Measurements from ENCODE around the gene SCUBE3. TPM values are rescaled to one million over a fixed set of nuclear protein-coding genes. Genes with fewer than 3 reads are reported as not detected.
A peak's percentile ranks its signal among the peaks of the same experiment; 100 is the strongest.

The SCUBE3 gene
- polyA plus RNA-seq, 6 donors from 2014 or later: 0.10 to 0.43 (median 0.25) TPM; not detected in 1

- Mint-ChIP-seq H3K27me3 (peaks cover 25 to 43% (median 37%) of the 10 kb centered on the region in 3 donors), H3K27ac (no peak overlapping the region), H3K4me1 (peaks cover 0 to 4% (median 0%) of the 10 kb centered on the region in 3 donors), H3K9me3 (no peaks in the 10 kb centered on the region), H3K36me3 (peaks cover 0 to 7% of the 10 kb centered on the region in 2 donors), H3K4me3 (no peak overlapping the region)
- ATAC-seq (ENCODE audit: low read depth in 2 of 2) (no peak), DNase-seq (no peak)
These were observed 28.5 kb upstream of the SCUBE3 start for GRCh38 chr6:35185302-35185681.

GRCh38 chr6:35185971-35186370, 27.8 kb upstream of the SCUBE3 start:
- H3K4me3 Mint-ChIP-seq: no peak overlapping the region
- ATAC-seq (ENCODE audit: low read depth in 2 of 2) (no peak), DNase-seq (no peak)

GRCh38 chr6:35186571-35186970, 27.2 kb upstream of the SCUBE3 start:
- Mint-ChIP-seq H3K27me3 (peaks cover 25 to 54% (median 48%) of the 10 kb centered on the region in 3 donors), H3K27ac (no peak overlapping the region), H3K4me1 (peaks cover 0 to 4% (median 0%) of the 10 kb centered on the region in 3 donors), H3K9me3 (no peaks in the 10 kb centered on the region), H3K36me3 (peaks cover 0 to 7% of the 10 kb centered on the region in 2 donors), H3K4me3 (no peak overlapping the region)
- ATAC-seq (ENCODE audit: low read depth in 2 of 2) (no peak), DNase-seq (no peak)

More at GRCh38 chr6:35185971-35186370, 27.8 kb upstream of the SCUBE3 start:
- Mint-ChIP-seq H3K36me3 (peaks cover 0 to 7% of the 10 kb centered on the region in 2 donors), H3K27me3 (peaks cover 25 to 48% (median 42%) of the 10 kb centered on the region in 3 donors), H3K4me1 (peaks cover 0 to 4% (median 0%) of the 10 kb centered on the region in 3 donors), H3K9me3 (no peaks in the 10 kb centered on the region), H3K27ac (no peak overlapping the region)

GRCh38 chr6:35188886-35189285, 24.9 kb upstream of the SCUBE3 start:
- ATAC-seq (ENCODE audit: low read depth in 2 of 2) (no peak), DNase-seq (no peak)
- no peaks in the 10 kb centered on the region for H3K9me3 Mint-ChIP-seq
- H3K36me3 Mint-ChIP-seq: no peaks in the 10 kb centered on the region
- H3K4me3 Mint-ChIP-seq: no peak overlapping the region
- H3K27me3 Mint-ChIP-seq: peaks cover 14 to 53% (median 36%) of the 10 kb centered on the region in 3 donors
- H3K27ac Mint-ChIP-seq: no peak overlapping the region
- no peaks in the 10 kb centered on the region for H3K4me1 Mint-ChIP-seq

GRCh38 chr6:35190306-35190705, 23.4 kb upstream of the SCUBE3 start:
- Mint-ChIP-seq H3K27me3 (peaks cover 14 to 47% (median 23%) of the 10 kb centered on the region in 3 donors), H3K9me3 (no peaks in the 10 kb centered on the region), H3K4me3 (no peak overlapping the region), H3K4me1 (no peaks in the 10 kb centered on the region), H3K36me3 (no peaks in the 10 kb centered on the region), H3K27ac (no peak overlapping the region)
- ATAC-seq (ENCODE audit: low read depth in 2 of 2): no peak
- no peak for DNase-seq

- Mint-ChIP-seq H3K36me3 (no peaks in the 10 kb centered on the region), H3K4me3 (no peak overlapping the region), H3K27me3 (peaks cover 10 to 43% (median 22%) of the 10 kb centered on the region in 3 donors), H3K4me1 (no peaks in the 10 kb centered on the region), H3K9me3 (no peaks in the 10 kb centered on the region), H3K27ac (no peak overlapping the region)
- ATAC-seq (ENCODE audit: low read depth in 2 of 2) (no peak), DNase-seq (no peak)
These were observed 21.9 kb upstream of the SCUBE3 start for GRCh38 chr6:35191889-35192288.

- Mint-ChIP-seq H3K4me1 (no peaks in the 10 kb centered on the region), H3K27ac (no peak overlapping the region), H3K27me3 (peaks cover 8 to 44% (median 17%) of the 10 kb centered on the region in 3 donors), H3K4me3 (no peak overlapping the region), H3K36me3 (no peaks in the 10 kb centered on the region), H3K9me3 (no peaks in the 10 kb centered on the region)
- DNase-seq (no peak), ATAC-seq (ENCODE audit: low read depth in 2 of 2) (no peak)
These were observed 21.4 kb upstream of the SCUBE3 start for GRCh38 chr6:35192301-35192860.

GRCh38 chr6:35194390-35194789, 19.4 kb upstream of the SCUBE3 start:
- H3K4me3 Mint-ChIP-seq: no peak overlapping the region
- peaks cover 0 to 7% (median 0%) of the 10 kb centered on the region in 7 donors for H3K9me3 Mint-ChIP-seq
- H3K27ac Mint-ChIP-seq: no peak overlapping the region
- DNase-seq (no peak), ATAC-seq (ENCODE audit: low read depth in 2 of 2) (no peak)
- peaks cover 9 to 44% (median 14%) of the 10 kb centered on the region in 3 donors for H3K27me3 Mint-ChIP-seq
- no peaks in the 10 kb centered on the region for H3K4me1 Mint-ChIP-seq
- H3K36me3 Mint-ChIP-seq: no peaks in the 10 kb centered on the region

- peaks cover 0 to 7% (median 0%) of the 10 kb centered on the region in 7 donors for H3K9me3 Mint-ChIP-seq
These were observed 18.5 kb upstream of the SCUBE3 start for GRCh38 chr6:35195120-35195780.

GRCh38 chr6:35197196-35197595, 16.6 kb upstream of the SCUBE3 start:
- Mint-ChIP-seq H3K36me3 (no peaks in the 10 kb centered on the region), H3K9me3 (peaks cover 0 to 7% (median 0%) of the 10 kb centered on the region in 7 donors), H3K27ac (peak overlapping the region in 1 of 6 donors; percentile 1), H3K4me3 (no peak overlapping the region), H3K4me1 (no peaks in the 10 kb centered on the region), H3K27me3 (peaks cover 3 to 35% (median 15%) of the 10 kb centered on the region in 3 donors)
- ATAC-seq (ENCODE audit: low read depth in 2 of 2) (no peak), DNase-seq (no peak)

More at GRCh38 chr6:35195120-35195780, 18.5 kb upstream of the SCUBE3 start:
- Mint-ChIP-seq H3K27me3 (peaks cover 14 to 45% (median 15%) of the 10 kb centered on the region in 3 donors), H3K36me3 (no peaks in the 10 kb centered on the region), H3K27ac (no peak overlapping the region), H3K4me1 (no peaks in the 10 kb centered on the region), H3K4me3 (no peak overlapping the region)
- ATAC-seq (ENCODE audit: low read depth in 2 of 2): no peak
- no peak for DNase-seq

- Mint-ChIP-seq H3K27me3 (peaks cover 23 to 51% (median 29%) of the 10 kb centered on the region in 3 donors), H3K4me3 (no peak overlapping the region), H3K4me1 (no peaks in the 10 kb centered on the region)
These were observed 13.9 kb upstream of the SCUBE3 start for GRCh38 chr6:35199866-35200265.

GRCh38 chr6:35202066-35202546, 11.7 kb upstream of the SCUBE3 start:
- H3K36me3 Mint-ChIP-seq: no peaks in the 10 kb centered on the region
- H3K4me1 Mint-ChIP-seq: no peaks in the 10 kb centered on the region
- H3K9me3 Mint-ChIP-seq: peaks cover 0 to 7% (median 0%) of the 10 kb centered on the region in 7 donors
- no peak overlapping the region for H3K27ac Mint-ChIP-seq
- ATAC-seq (ENCODE audit: low read depth in 2 of 2) (no peak), DNase-seq (no peak)
- H3K4me3 Mint-ChIP-seq: no peak overlapping the region
- H3K27me3 Mint-ChIP-seq: peaks cover 24 to 57% (median 44%) of the 10 kb centered on the region in 3 donors

More at GRCh38 chr6:35199866-35200265, 13.9 kb upstream of the SCUBE3 start:
- H3K36me3 Mint-ChIP-seq: no peaks in the 10 kb centered on the region
- DNase-seq (no peak), ATAC-seq (ENCODE audit: low read depth in 2 of 2) (no peak)
- H3K9me3 Mint-ChIP-seq: peaks cover 0 to 7% (median 0%) of the 10 kb centered on the region in 7 donors
- H3K27ac Mint-ChIP-seq: no peak overlapping the region

- H3K36me3 Mint-ChIP-seq: no peaks in the 10 kb centered on the region
- DNase-seq: no peak
- no peak overlapping the region for H3K4me3 Mint-ChIP-seq
- peaks cover 0 to 1% (median 0%) of the 10 kb centered on the region in 7 donors for H3K9me3 Mint-ChIP-seq
- no peak for ATAC-seq (ENCODE audit: low read depth in 2 of 2)
- H3K4me1 Mint-ChIP-seq: no peaks in the 10 kb centered on the region
- H3K27me3 Mint-ChIP-seq: peaks cover 34 to 60% (median 56%) of the 10 kb centered on the region in 3 donors
- H3K27ac Mint-ChIP-seq: peak overlapping the region in 1 of 6 donors; percentile 24
These were observed 10.5 kb upstream of the SCUBE3 start for GRCh38 chr6:35203152-35203670.

GRCh38 chr6:35203680-35204079, 10.1 kb upstream of the SCUBE3 start:
- DNase-seq (no peak), ATAC-seq (ENCODE audit: low read depth in 2 of 2) (no peak)
- H3K36me3 Mint-ChIP-seq: no peaks in the 10 kb centered on the region
- H3K4me3 Mint-ChIP-seq: no peak overlapping the region
- H3K27me3 Mint-ChIP-seq: peaks cover 38 to 65% (median 60%) of the 10 kb centered on the region in 3 donors
- no peaks in the 10 kb centered on the region for H3K9me3 Mint-ChIP-seq
- peaks cover 0 to under 1% (median 0%) of the 10 kb centered on the region in 3 donors for H3K4me1 Mint-ChIP-seq
- H3K27ac Mint-ChIP-seq: no peak overlapping the region

Data from naive B cell (primary cell).